ENCODE results near the gene ZNF77.

Gene ZNF77

DNA sequence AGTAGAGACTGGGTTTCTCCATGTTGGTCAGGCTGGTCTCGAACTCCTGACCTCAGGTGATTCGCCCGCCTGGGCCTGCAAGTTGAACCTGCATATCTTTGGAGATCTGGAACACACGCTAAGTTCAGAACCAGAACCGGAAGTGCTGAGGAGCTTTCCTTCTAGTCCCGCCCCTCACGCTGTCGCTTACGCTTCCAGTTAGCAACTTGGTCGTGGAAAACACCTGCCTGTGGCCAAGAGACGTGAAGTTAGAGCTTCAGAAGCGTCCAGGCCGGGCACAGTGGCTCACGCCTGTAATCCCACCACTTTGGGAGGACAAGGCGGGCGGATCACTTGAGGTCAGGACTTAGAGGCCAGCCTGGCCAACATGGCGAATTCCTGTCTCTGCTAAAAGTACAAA, 59.0 kb downstream of the ZNF77 start:
- H3K9me3 Mint-ChIP-seq = peaks cover 43% of the 10 kb centered on the region
- peaks cover 14% of the 10 kb centered on the region for H3K27me3 Mint-ChIP-seq (ENCODE audit: low read depth, poor library complexity)
- H3K4me1 Mint-ChIP-seq = no peaks in the 10 kb centered on the region
- no peak for TF ChIP-seq CTCF (IDR thresholded peaks at IDR 0.05)
- H3K27ac Mint-ChIP-seq = no peak overlapping the region
- DNase-seq = no peak
- no peaks in the 10 kb centered on the region for H3K36me3 Mint-ChIP-seq (ENCODE audit: low read depth)
- H3K4me3 Mint-ChIP-seq = no peak overlapping the region

DNA sequence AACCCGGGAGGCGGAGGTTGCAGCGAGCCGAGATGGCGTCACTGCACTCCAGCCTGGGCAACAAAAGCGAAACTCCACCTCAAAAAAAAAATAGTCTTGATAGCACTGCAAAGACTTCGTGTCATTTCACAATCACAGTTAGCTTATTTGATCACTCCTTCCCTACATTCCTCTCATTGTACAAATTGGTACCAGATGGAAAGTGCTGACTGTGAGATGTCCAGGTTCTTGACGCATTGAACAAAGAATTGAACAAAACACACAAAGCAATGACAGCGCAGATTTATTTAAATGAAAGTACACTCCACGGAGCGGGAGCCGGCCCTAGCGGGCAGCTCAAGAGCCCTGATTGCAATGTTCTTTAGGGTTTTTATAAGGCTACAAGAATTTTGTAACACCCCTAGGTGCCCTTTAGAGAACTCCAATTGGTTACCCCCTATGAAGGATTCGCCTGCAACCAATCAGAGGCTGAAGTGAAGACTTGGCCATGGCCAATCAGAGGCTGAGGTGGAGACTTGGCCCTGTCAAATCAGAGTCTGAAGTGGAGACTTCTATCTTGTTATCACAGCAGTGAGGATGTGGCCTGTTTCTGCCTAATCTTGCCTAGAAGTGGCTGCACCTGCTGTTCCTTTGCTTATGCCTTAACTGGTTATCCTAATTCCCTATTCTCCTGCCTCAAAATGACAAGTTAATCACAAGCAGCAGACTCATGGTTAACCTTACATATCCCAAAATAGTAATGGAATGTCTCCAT, 60.9 kb downstream of the ZNF77 start:
- no peak for DNase-seq
- Mint-ChIP-seq H3K9me3 (peaks cover 46% of the 10 kb centered on the region), H3K4me3 (no peak overlapping the region), H3K27me3 (ENCODE audit: low read depth, poor library complexity) (peaks cover 4% of the 10 kb centered on the region), H3K27ac (no peak overlapping the region), H3K4me1 (no peaks in the 10 kb centered on the region), H3K36me3 (ENCODE audit: low read depth) (no peaks in the 10 kb centered on the region)
- TF ChIP-seq CTCF (IDR thresholded peaks at IDR 0.05) = no peak
